Prostate gland (tissue), 2 donors: ENCODE data around the gene URGCP.

Experiments
- CTCF ChIP-seq, 4 experiments: fragments of 200-600 bp in 2 of 4; fragments of 450-650 bp in 2 of 4; sonication (generic) in 2 of 4; IDR thresholded peaks; 1 replicate in 3 of 4; 2 replicates in 1 of 4; pipeline ENCODE4 v1.5.1; 2016 to 2019; ENCODE audit warnings: antibody characterized with exemption in 4 of 4, mild to moderate bottlenecking in 2 of 4, moderate library complexity in 2 of 4
- POLR2A ChIP-seq: fragments of 450-650 bp; IDR thresholded peaks from one replicate; pipeline ENCODE4 v1.6.1; 2016; ENCODE audit warnings: antibody characterized with exemption, mild to moderate bottlenecking
- POLR2AphosphoS5 ChIP-seq: sonication (generic); formaldehyde crosslinking; IDR thresholded peaks from one replicate; pipeline ENCODE4 v1.6.1; 2017; ENCODE audit warnings: antibody characterized with exemption

DNA sequence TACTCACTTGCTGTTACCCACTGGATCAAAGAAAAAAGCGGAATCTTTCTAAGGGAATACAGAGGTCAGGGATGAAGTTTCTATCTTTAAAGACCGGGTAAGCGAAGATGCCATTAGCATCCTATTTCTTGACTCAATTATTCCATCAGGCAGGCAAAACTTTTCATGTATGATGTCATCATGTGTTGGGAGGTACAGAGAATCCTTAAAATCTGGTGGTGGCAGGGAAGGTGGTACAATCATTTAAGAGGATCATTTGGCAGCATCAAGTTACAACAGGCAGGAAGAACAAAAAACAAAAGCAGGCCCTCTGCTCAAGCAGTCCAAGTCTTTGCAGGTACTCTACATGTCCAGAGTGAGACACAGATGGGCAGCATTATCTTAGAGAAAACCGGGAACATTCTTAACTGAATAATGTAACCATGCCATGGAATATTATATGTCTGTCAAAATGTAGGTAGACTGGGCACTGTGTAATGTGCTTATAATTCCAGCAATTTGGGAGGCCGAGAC is 3.8 kb downstream of the URGCP start:
- TF ChIP-seq CTCF (IDR thresholded peaks at IDR 0.05) (no peak), POLR2A (no peak), POLR2AphosphoS5 (no peak)
